Motor neuron (in vitro differentiated cells): ENCODE data around the gene MAML2. TPM values are rescaled to one million over a fixed set of nuclear protein-coding genes. Genes with fewer than 3 reads are reported as not detected.

Experiments
- ATAC-seq, 8 experiments: fragments of 200-7000 bp; cut with Tn5 transposase; replicated peaks in 6 of 8; 2 replicates each; pipeline ENCODE4 v1.8.0; 2021; ENCODE audit warnings: mild to moderate bottlenecking in 8 of 8, moderate library complexity in 8 of 8
- H3K27ac ChIP-seq, 2 donors: fragments of 250-450 bp; sonication (Bioruptor Pico); 2 replicates each; pipeline ENCODE4 v1.9.0; 2021; ENCODE audit warnings: antibody characterized with exemption in 2 of 2, mild to moderate bottlenecking in 2 of 2, moderate library complexity in 1 of 2
- H3K4me1 ChIP-seq, 2 donors: fragments of 250-450 bp; sonication (Bioruptor Pico); replicated peaks in 1 of 2; 2 replicates each; pipeline ENCODE4 v1.6.1; 2021; ENCODE audit warnings: antibody characterized with exemption in 2 of 2, mild to moderate bottlenecking in 2 of 2, moderate library complexity in 1 of 2
- H3K4me3 ChIP-seq, 5 donors: fragments of 250-450 bp; sonication (Bioruptor Pico); 2 replicates each; pipeline ENCODE4 v1.9.0; 2021; ENCODE audit warnings: antibody characterized with exemption in 5 of 5, mild to moderate bottlenecking in 5 of 5, moderate library complexity in 4 of 5
- WGBS, 10 experiments: fragments of 450-650 bp; shearing (Covaris generic); methylation state at CpG; one replicate each; pipeline ENCODE4 v1.0.0; 2022; 5-methylcytosine and 5-hydroxymethylcytosine counted together
- in situ Hi-C, 9 experiments: fragments of 400-800 bp; cut with MboI; loops; one replicate each; pipeline ENCODE4 v1.15.0; 2021; ENCODE audit warnings: low sequenced_read_pairs in 9 of 9, low pct_unique_long_range_greater_than_20kb in 2 of 9; ENCODE audit not compliant: unreplicated experiment in 9 of 9
- total RNA-seq, 8 experiments: library from RNA; unstranded; fragments of 300-600 nt; gene quantifications; 2 replicates each; pipeline versions ENCODE4 v1.2.3 to v1.2.4, GENCODE V29; 2022

MAML2 gene
- total RNA-seq, 8 experiments from 2014 or later = 4.9 to 21.2 (median 6.4) TPM

DNA sequence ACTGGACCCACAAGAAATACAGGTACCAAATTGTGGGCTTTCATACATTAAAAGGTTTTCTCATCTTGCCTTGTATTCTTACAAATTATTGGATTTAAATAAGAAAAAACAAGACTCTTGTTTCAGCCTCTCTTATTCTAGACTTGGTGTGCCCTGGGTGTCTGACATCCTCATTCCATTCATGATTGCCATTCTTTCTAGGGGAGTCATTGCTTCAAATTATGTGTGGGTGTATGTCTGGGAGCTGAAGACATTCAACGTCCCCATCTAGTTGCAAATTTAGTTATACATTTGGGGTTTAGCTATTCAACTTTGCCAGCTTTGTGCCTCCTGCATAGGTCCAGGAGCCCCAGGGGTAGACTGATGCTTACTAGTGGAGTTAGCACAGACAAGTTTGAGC lies 18.1 kb downstream of the MAML2 start:
- Histone ChIP-seq H3K4me1 (peaks cover 21 to 23% of the 10 kb centered on the region in 2 donors), H3K4me3 (no peak overlapping the region), H3K27ac (no peak overlapping the region)
- in situ Hi-C loops = loop anchor here in 6 of 9 experiments (25.0 kb wide), 2 partner anchors 263 to 288 kb away; no protein-coding TSS in a partner anchor
- WGBS, 10 experiments = 0 to 64% (median 33%) methylated on average over 1 of the region's 1 CpG; no CpG with 5 or more reads in 3 of the 10 experiments
- peak in 3 of 8 experiments; percentile 30 to 78 (median 77) for ATAC-seq

DNA sequence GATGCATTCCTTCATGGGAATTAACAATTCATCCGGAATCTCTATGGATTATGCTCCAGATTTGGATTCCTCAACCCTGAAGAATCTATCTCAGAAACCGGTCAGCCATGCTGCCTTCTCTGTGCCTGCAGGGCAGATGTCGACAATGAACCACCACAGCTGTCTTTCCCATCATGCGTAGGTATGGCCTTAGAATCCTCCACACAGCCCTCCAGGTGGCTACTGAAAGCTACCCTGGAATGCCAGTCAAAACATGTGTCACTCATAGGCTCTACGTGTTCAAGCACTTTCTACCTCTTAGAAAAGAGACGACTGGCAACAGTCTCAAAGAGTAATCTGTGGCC lies 19.4 kb downstream of the MAML2 start:
- Histone ChIP-seq H3K27ac (no peak overlapping the region), H3K4me3 (no peak overlapping the region), H3K4me1 (peaks cover 8 to 10% of the 10 kb centered on the region in 2 donors)
- 67 to 100% (median 95%) methylated on average over 1 to 6 of the region's 6 CpGs; no CpG with 5 or more reads in 2 of the 10 experiments for WGBS, 10 experiments
- no peak for ATAC-seq
- in situ Hi-C loops = no loop called here

DNA sequence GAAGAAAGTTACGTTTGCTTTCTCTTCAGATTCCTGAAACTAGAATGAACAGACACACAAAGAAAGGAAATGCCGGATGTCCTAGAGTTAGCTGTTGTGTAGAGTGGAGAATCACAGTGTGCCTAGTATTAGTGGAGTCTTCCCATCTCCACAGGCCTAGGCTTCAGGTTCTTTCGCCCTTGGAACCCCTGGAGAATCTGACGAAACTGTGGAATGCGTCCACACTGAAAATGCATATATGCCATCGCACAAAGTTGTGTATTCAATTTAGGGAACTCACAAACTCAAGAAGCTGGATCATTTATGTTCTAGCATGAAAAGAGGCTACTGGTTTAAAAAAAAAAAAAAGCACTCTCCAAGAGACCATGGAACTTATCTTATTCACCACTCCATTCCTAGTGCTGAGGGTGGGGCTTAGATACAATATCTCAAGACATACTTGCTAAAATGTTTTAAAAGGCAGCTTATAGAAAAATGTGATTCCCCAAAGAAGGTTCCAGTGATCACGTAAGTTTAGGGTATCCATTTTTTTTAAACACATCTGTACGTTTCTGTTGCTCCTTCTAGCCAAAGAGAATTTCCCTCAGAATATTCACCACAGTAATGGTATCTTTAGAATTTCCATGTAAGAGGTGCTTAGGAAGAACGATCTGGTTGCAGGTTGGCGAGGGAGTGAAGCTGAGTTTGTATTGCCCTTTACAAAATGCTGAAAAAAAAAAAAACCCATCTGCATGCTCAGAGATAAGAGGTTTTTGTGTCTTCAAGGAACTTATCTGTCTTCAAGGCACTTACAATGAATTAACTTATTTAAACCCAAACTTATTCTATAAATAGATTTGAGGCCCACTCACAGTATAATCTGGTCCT lies 20.0 kb downstream of the MAML2 start:
- no peak overlapping the region for H3K27ac ChIP-seq
- ATAC-seq = no peak
- WGBS, 10 experiments = 85 to 100% (median 93%) methylated on average over 1 to 10 of the region's 10 CpGs

GRCh38 chr11:96321091-96321490 lies 21.9 kb downstream of the MAML2 start:
- Histone ChIP-seq H3K4me3 (no peak overlapping the region), H3K27ac (no peak overlapping the region), H3K4me1 (peaks cover 0 to 3% of the 10 kb centered on the region in 2 donors)
- 88 to 100% (median 96%) methylated on average over 1 to 5 of the region's 5 CpGs for WGBS, 10 experiments
- in situ Hi-C loops = no loop called here
- no peak for ATAC-seq

More for the DNA sequence above, 20.0 kb downstream of the MAML2 start:
- in situ Hi-C loops = no loop called here
- Histone ChIP-seq H3K4me1 (peaks cover 3 to 4% of the 10 kb centered on the region in 2 donors), H3K4me3 (no peak overlapping the region)

GRCh38 chr11:96319898-96320656 lies 22.9 kb downstream of the MAML2 start:
- in situ Hi-C loops = no loop called here
- ATAC-seq = peak in 1 of 8 experiments; percentile 23
- no peak overlapping the region for H3K27ac ChIP-seq
- H3K4me3 ChIP-seq = no peak overlapping the region
- 40 to 100% (median 94%) methylated on average over 1 to 2 of the region's 2 CpGs; no CpG with 5 or more reads in 1 of the 10 experiments for WGBS, 10 experiments
- peaks cover 0 to 3% of the 10 kb centered on the region in 2 donors for H3K4me1 ChIP-seq

DNA sequence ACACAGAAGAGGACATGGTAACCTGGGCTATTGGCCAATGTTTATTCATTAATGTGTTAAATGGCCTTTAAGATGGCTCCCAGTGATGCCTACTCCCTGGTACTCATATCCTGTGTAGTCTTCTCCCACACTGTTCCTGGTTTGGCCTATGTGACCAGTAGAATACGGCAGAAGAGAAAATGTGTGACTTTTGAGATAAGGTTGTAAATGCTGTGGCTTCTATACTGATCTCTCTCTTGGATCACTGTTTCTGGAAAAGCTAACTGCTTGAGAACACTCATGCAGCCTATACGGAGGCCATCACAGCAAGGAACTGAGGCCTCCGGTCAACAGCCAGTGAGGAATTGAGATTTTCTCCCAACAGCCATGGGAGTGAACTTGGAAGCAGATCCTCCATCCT lies 24.1 kb downstream of the MAML2 start:
- no peak overlapping the region for H3K4me3 ChIP-seq
- 20 to 100% (median 95%) methylated on average over 1 to 3 of the region's 3 CpGs; no CpG with 5 or more reads in 3 of the 10 experiments for WGBS, 10 experiments
- H3K4me1 ChIP-seq = peaks cover 0 to 3% of the 10 kb centered on the region in 2 donors
- no peak overlapping the region for H3K27ac ChIP-seq
- in situ Hi-C loops = no loop called here
- ATAC-seq = no peak

GRCh38 chr11:96318399-96318798 lies 24.6 kb downstream of the MAML2 start:
- no peak overlapping the region for H3K4me3 ChIP-seq
- H3K4me1 ChIP-seq = peaks cover 0 to 3% of the 10 kb centered on the region in 2 donors
- in situ Hi-C loops = no loop called here
- 40 to 100% (median 88%) methylated on average over 1 of the region's 1 CpG; no CpG with 5 or more reads in 3 of the 10 experiments for WGBS, 10 experiments
- H3K27ac ChIP-seq = no peak overlapping the region
- no peak for ATAC-seq

DNA sequence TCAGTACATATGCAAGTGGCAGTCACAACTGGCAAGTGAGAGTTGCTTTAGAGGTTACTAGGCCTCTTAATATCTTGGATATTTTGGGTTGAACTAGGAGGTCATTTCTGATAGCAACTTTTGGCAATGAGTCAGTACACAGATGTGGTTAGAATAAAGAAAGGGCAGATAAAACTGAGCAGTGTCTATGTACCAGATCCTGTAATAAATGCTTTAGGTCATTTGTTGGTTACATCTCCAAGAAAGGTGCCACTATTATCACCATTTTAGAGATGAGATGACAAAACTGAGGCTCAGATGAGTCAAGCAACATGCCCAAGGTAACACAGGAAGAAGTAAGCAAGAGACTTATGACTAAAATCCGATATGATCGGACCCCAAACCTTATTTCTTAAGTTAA lies 25.0 kb downstream of the MAML2 start:
- Histone ChIP-seq H3K4me3 (no peak overlapping the region), H3K27ac (no peak overlapping the region), H3K4me1 (peaks cover 0 to 3% of the 10 kb centered on the region in 2 donors)
- in situ Hi-C loops = no loop called here
- WGBS, 10 experiments = 80 to 100% (median 91%) methylated on average over 1 to 2 of the region's 2 CpGs; no CpG with 5 or more reads in 3 of the 10 experiments
- ATAC-seq = no peak

GRCh38 chr11:96317571-96317970 lies 25.4 kb downstream of the MAML2 start:
- no peak overlapping the region for H3K27ac ChIP-seq
- H3K4me1 ChIP-seq = peaks cover 0 to 3% of the 10 kb centered on the region in 2 donors
- in situ Hi-C loops = no loop called here
- ATAC-seq = no peak
- no peak overlapping the region for H3K4me3 ChIP-seq
- 33 to 92% (median 75%) methylated on average over 1 to 2 of the region's 2 CpGs; no CpG with 5 or more reads in 1 of the 10 experiments for WGBS, 10 experiments

DNA sequence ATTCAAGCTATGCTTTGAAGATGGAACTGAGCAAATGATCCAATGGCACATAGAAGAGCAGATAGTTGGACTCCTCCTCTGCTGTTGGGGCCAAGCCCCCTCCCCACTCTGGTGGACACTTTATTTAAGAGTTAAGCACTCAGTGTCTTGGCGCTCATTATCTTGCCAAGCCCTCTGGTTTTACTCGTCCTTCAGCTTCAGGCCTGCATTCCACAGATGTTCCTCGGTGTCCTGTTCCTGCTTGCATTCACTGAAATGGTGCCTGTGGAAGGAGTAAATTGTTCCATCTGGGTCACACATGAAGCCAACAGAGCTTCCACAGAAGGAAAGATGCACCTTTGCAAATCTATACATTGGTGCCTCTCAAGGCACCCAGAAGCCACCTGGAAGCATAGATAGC lies 26.1 kb downstream of the MAML2 start:
- WGBS, 10 experiments = 0 to 100% (median 93%) methylated on average over 1 to 3 of the region's 3 CpGs; no CpG with 5 or more reads in 4 of the 10 experiments
- ATAC-seq = no peak
- Histone ChIP-seq H3K27ac (no peak overlapping the region), H3K4me1 (peaks cover 0 to 3% of the 10 kb centered on the region in 2 donors), H3K4me3 (no peak overlapping the region)
- in situ Hi-C loops = no loop called here

DNA sequence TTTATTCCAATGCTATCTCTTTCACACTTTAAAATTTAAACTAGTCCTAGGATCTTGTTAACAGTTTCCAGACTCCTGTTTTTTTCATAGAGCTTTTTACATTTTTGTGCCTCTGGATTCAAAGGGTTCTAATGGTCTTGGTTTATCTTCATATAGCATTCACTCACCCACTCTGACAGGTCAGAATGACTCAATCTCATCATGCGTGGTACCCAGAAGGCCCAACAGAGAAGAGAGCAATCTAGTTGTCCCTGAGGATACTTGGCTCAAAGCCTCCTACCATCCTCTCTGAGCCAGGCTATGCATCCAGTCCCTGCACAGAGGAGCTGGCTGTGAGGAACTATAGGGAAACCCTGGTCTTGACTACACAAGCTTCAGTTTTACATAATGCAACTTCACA lies 27.5 kb downstream of the MAML2 start:
- in situ Hi-C loops = no loop called here
- no peak for ATAC-seq
- no peaks in the 10 kb centered on the region for H3K4me1 ChIP-seq
- H3K4me3 ChIP-seq = no peak overlapping the region
- 17 to 100% (median 70%) methylated on average over 1 of the region's 1 CpG; no CpG with 5 or more reads in 4 of the 10 experiments for WGBS, 10 experiments
- H3K27ac ChIP-seq = no peak overlapping the region

GRCh38 chr11:96314326-96315020 lies 28.5 kb downstream of the MAML2 start:
- WGBS, 10 experiments = 21 to 92% (median 76%) methylated on average over 2 to 3 of the region's 4 CpGs; no CpG with 5 or more reads in 1 of the 10 experiments
- no peak overlapping the region for H3K4me3 ChIP-seq
- no peak overlapping the region for H3K27ac ChIP-seq
- in situ Hi-C loops = no loop called here
- H3K4me1 ChIP-seq = peaks cover 0 to 2% of the 10 kb centered on the region in 2 donors
- peak in 2 of 8 experiments; percentile 43 to 70 for ATAC-seq
